ENCODE measurements around the gene TTC9. TPM values are rescaled to one million over a fixed set of nuclear protein-coding genes. Genes with fewer than 3 reads are reported as not detected.

Gene TTC9
- total and polyA plus RNA-seq, 4 donors: 4.3 to 7.5 (median 6.8) TPM

GRCh38 chr14:70618314-70618713, 23.4 kb upstream of the TTC9 start:
- no peaks in the 10 kb centered on the region for H3K27me3 ChIP-seq (ENCODE audit: control insufficient read depth in 3 of 3, insufficient read depth in 3 of 3, low read length in 2 of 3)
- no peaks in the 10 kb centered on the region for H3K36me3 ChIP-seq (ENCODE audit: control insufficient read depth in 4 of 4, insufficient read depth in 4 of 4, low read length in 4 of 4)
- no peaks in the 10 kb centered on the region for H3K9me3 ChIP-seq (ENCODE audit: control insufficient read depth in 4 of 4, insufficient read depth in 3 of 4, low read length in 3 of 4)
- no peak overlapping the region for H3K9ac ChIP-seq (ENCODE audit: insufficient read depth in 1 of 2, low read length in 2 of 2)
- 67 to 74% methylated on average over 2 of the region's 2 CpGs for WGBS, 2 donors
- DNase-seq (no peak), ATAC-seq (ENCODE audit: insufficient read depth, low FRiP score) (no peak)
- no peaks in the 10 kb centered on the region for H3K4me1 ChIP-seq (ENCODE audit: control insufficient read depth in 5 of 5, insufficient read depth in 5 of 5, low read length in 5 of 5)
- no peak for TF ChIP-seq CTCF (IDR thresholded peaks at IDR 0.05; ENCODE audit: control extremely low read depth, extremely low read depth)
- no peak overlapping the region for H3K4me3 ChIP-seq
- H3K27ac ChIP-seq (ENCODE audit: low read depth in 1 of 2, low read length in 1 of 2): no peak overlapping the region

GRCh38 chr14:70619708-70620107, 22.0 kb upstream of the TTC9 start:
- Histone ChIP-seq H3K9ac (ENCODE audit: insufficient read depth in 1 of 2, low read length in 2 of 2) (no peak overlapping the region), H3K27me3 (ENCODE audit: control insufficient read depth in 3 of 3, insufficient read depth in 3 of 3, low read length in 2 of 3) (no peaks in the 10 kb centered on the region), H3K9me3 (ENCODE audit: control insufficient read depth in 4 of 4, insufficient read depth in 3 of 4, low read length in 3 of 4) (no peaks in the 10 kb centered on the region), H3K4me3 (no peak overlapping the region), H3K27ac (ENCODE audit: low read depth in 1 of 2, low read length in 1 of 2) (no peak overlapping the region), H3K4me1 (ENCODE audit: control insufficient read depth in 5 of 5, insufficient read depth in 5 of 5, low read length in 5 of 5) (no peaks in the 10 kb centered on the region), H3K36me3 (ENCODE audit: control insufficient read depth in 4 of 4, insufficient read depth in 4 of 4, low read length in 4 of 4) (no peaks in the 10 kb centered on the region)
- no peak for DNase-seq
- ATAC-seq (ENCODE audit: insufficient read depth, low FRiP score): no peak
- TF ChIP-seq CTCF (IDR thresholded peaks at IDR 0.05; ENCODE audit: control extremely low read depth, extremely low read depth): no peak

- peak; percentile 66 for TF ChIP-seq CTCF (IDR thresholded peaks at IDR 0.05; ENCODE audit: control extremely low read depth, extremely low read depth)
- Histone ChIP-seq H3K9me3 (ENCODE audit: control insufficient read depth in 4 of 4, insufficient read depth in 3 of 4, low read length in 3 of 4) (peaks cover 0 to 7% (median 0%) of the 10 kb centered on the region in 4 donors), H3K4me3 (no peak overlapping the region), H3K27ac (ENCODE audit: low read depth in 1 of 2, low read length in 1 of 2) (no peak overlapping the region), H3K36me3 (ENCODE audit: control insufficient read depth in 4 of 4, insufficient read depth in 4 of 4, low read length in 4 of 4) (no peaks in the 10 kb centered on the region), H3K9ac (ENCODE audit: insufficient read depth in 1 of 2, low read length in 2 of 2) (no peak overlapping the region), H3K4me1 (ENCODE audit: control insufficient read depth in 5 of 5, insufficient read depth in 5 of 5, low read length in 5 of 5) (no peaks in the 10 kb centered on the region), H3K27me3 (ENCODE audit: control insufficient read depth in 3 of 3, insufficient read depth in 3 of 3, low read length in 2 of 3) (no peaks in the 10 kb centered on the region)
- no peak for ATAC-seq (ENCODE audit: insufficient read depth, low FRiP score)
- DNase-seq: peak in 1 of 3 donors; percentile 37
- WGBS, 2 donors: 43 to 50% methylated on average over 3 of the region's 3 CpGs
Observed at GRCh38 chr14:70622111-70622712, 19.5 kb upstream of the TTC9 start.

- peaks cover 0 to 7% (median 2%) of the 10 kb centered on the region in 4 donors for H3K9me3 ChIP-seq (ENCODE audit: control insufficient read depth in 4 of 4, insufficient read depth in 3 of 4, low read length in 3 of 4)
- H3K9ac ChIP-seq (ENCODE audit: insufficient read depth in 1 of 2, low read length in 2 of 2): no peak overlapping the region
- WGBS, 2 donors: 82 to 87% methylated on average over 1 of the region's 1 CpG
- H3K27me3 ChIP-seq (ENCODE audit: control insufficient read depth in 3 of 3, insufficient read depth in 3 of 3, low read length in 2 of 3): no peaks in the 10 kb centered on the region
- no peaks in the 10 kb centered on the region for H3K36me3 ChIP-seq (ENCODE audit: control insufficient read depth in 4 of 4, insufficient read depth in 4 of 4, low read length in 4 of 4)
- no peak overlapping the region for H3K27ac ChIP-seq (ENCODE audit: low read depth in 1 of 2, low read length in 1 of 2)
- H3K4me1 ChIP-seq (ENCODE audit: control insufficient read depth in 5 of 5, insufficient read depth in 5 of 5, low read length in 5 of 5): no peaks in the 10 kb centered on the region
- ATAC-seq (ENCODE audit: insufficient read depth, low FRiP score): no peak
- H3K4me3 ChIP-seq: no peak overlapping the region
- no peak for DNase-seq
- no peak for TF ChIP-seq CTCF (IDR thresholded peaks at IDR 0.05; ENCODE audit: control extremely low read depth, extremely low read depth)
Observed at GRCh38 chr14:70624972-70625371, 16.7 kb upstream of the TTC9 start.
